ENCODE measurements around the gene LRRC2. TPM values are rescaled to one million over a fixed set of nuclear protein-coding genes. Genes with fewer than 3 reads are reported as not detected.

LRRC2 gene
- total and polyA plus RNA-seq, 2 of the 13 experiments (the other 11 are each of a cell fraction or from before 2014, with no cell fraction given) = 0.27 to 0.58 TPM

DNA sequence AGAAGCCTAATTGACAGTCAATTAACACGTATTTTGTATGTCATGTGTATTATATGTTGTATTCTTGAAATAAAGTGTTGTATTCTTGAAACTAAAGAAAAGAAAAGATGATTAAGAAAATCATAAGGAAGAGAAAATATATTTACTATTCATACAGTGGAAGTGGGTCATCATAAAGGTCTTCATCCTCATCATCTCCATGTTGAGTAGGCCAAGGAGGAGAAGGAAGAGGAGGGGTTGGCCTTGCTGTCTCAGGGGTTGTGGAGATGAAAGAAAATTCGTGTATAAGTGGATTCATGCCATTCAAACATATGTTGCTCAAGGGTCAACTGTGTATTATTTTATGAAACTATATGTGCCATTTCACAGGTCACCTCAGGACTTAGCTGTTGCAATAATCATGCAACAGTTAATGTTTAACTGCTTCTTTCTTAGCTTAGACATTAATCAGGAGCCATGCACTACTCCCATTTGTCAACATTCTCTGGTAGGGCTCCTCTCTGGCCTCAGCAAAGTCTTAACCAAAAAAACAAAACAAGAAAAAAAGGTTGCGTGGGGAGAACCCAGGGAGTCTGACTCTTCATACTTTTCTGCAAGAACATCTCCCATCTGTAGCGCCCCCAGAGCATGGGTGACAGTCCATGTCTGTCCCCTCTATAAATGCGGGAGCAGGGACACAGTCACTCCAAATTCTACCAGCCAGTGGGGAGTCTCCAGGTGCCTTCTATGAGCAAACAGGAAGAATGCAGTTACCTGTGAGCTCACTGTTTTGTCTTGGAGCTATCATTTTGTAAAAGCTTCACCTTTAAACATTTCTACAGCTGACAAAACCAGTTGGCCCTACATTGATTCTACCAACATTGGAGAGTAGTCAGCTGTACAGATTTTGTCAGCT is 19.9 kb upstream of the LRRC2 start (continued):
- peak; percentile 97 for TF ChIP-seq CEBPG (CRISPR knock-in tag; IDR thresholded peaks at IDR 0.05)
- TF ChIP-seq HOXD1 (CRISPR knock-in tag; IDR thresholded peaks at IDR 0.05) = no peak
- TF ChIP-seq, protein P1, sequence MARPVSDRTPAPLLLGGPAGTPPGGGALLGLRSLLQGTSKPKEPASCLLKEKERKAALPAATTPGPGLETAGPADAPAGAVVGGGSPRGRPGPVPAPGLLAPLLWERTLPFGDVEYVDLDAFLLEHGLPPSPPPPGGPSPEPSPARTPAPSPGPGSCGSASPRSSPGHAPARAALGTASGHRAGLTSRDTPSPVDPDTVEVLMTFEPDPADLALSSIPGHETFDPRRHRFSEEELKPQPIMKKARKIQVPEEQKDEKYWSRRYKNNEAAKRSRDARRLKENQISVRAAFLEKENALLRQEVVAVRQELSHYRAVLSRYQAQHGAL (CRISPR knock-in tag; IDR thresholded peaks at IDR 0.05; ENCODE audit: not compliant biosample characterization) = no peak
- TF ChIP-seq NCOA2 (CRISPR knock-in tag; IDR thresholded peaks at IDR 0.05) = peak; percentile 81
- 0 out of 2 replicates have a peak, but pooled peaks have one; percentile 42 for TF ChIP-seq TFE3 (CRISPR knock-in tag; IDR thresholded peaks at IDR 0.05)
- TF ChIP-seq SOX6 (IDR thresholded peaks at IDR 0.05) = no peak
- peak; percentile 77 for TF ChIP-seq SOX6 (CRISPR knock-in tag; IDR thresholded peaks at IDR 0.05)
- peak; percentile 53; the same call in 1 of the 2 replicates for TF ChIP-seq NR2F6 (IDR thresholded peaks at IDR 0.05)
- peak; percentile 58; the same call in 1 of the 2 replicates for TF ChIP-seq NR2F6 (CRISPR knock-in tag; IDR thresholded peaks at IDR 0.05)
- peak; percentile 95 for TF ChIP-seq HNF1B (CRISPR knock-in tag; IDR thresholded peaks at IDR 0.05)
- TF ChIP-seq GLI4 (CRISPR knock-in tag; IDR thresholded peaks at IDR 0.05; ENCODE audit: borderline replicate concordance) = no peak
- TF ChIP-seq ZSCAN12 (CRISPR knock-in tag; IDR thresholded peaks at IDR 0.05) = no peak
- TF ChIP-seq SRSF1 (optimal IDR thresholded peaks at IDR 0.05; ENCODE audit: low read depth, low read length) = no peak
- TF ChIP-seq, protein P2, sequence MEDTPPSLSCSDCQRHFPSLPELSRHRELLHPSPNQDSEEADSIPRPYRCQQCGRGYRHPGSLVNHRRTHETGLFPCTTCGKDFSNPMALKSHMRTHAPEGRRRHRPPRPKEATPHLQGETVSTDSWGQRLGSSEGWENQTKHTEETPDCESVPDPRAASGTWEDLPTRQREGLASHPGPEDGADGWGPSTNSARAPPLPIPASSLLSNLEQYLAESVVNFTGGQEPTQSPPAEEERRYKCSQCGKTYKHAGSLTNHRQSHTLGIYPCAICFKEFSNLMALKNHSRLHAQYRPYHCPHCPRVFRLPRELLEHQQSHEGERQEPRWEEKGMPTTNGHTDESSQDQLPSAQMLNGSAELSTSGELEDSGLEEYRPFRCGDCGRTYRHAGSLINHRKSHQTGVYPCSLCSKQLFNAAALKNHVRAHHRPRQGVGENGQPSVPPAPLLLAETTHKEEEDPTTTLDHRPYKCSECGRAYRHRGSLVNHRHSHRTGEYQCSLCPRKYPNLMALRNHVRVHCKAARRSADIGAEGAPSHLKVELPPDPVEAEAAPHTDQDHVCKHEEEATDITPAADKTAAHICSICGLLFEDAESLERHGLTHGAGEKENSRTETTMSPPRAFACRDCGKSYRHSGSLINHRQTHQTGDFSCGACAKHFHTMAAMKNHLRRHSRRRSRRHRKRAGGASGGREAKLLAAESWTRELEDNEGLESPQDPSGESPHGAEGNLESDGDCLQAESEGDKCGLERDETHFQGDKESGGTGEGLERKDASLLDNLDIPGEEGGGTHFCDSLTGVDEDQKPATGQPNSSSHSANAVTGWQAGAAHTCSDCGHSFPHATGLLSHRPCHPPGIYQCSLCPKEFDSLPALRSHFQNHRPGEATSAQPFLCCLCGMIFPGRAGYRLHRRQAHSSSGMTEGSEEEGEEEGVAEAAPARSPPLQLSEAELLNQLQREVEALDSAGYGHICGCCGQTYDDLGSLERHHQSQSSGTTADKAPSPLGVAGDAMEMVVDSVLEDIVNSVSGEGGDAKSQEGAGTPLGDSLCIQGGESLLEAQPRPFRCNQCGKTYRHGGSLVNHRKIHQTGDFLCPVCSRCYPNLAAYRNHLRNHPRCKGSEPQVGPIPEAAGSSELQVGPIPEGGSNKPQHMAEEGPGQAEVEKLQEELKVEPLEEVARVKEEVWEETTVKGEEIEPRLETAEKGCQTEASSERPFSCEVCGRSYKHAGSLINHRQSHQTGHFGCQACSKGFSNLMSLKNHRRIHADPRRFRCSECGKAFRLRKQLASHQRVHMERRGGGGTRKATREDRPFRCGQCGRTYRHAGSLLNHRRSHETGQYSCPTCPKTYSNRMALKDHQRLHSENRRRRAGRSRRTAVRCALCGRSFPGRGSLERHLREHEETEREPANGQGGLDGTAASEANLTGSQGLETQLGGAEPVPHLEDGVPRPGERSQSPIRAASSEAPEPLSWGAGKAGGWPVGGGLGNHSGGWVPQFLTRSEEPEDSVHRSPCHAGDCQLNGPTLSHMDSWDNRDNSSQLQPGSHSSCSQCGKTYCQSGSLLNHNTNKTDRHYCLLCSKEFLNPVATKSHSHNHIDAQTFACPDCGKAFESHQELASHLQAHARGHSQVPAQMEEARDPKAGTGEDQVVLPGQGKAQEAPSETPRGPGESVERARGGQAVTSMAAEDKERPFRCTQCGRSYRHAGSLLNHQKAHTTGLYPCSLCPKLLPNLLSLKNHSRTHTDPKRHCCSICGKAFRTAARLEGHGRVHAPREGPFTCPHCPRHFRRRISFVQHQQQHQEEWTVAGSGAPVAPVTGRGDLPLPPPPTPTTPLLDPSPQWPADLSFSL (CRISPR knock-in tag; IDR thresholded peaks at IDR 0.05) = no peak
- TF ChIP-seq, protein P3, sequence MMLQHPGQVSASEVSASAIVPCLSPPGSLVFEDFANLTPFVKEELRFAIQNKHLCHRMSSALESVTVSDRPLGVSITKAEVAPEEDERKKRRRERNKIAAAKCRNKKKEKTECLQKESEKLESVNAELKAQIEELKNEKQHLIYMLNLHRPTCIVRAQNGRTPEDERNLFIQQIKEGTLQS (CRISPR knock-in tag; IDR thresholded peaks at IDR 0.05) = no peak
- TF ChIP-seq ARHGAP35 (CRISPR knock-in tag; IDR thresholded peaks at IDR 0.05; ENCODE audit: borderline replicate concordance) = no peak
- TF ChIP-seq SRSF9 (IDR thresholded peaks at IDR 0.05; ENCODE audit: borderline replicate concordance, insufficient read depth, low read depth, low read length, poor library complexity, severe bottlenecking) = no peak
- no peak for TF ChIP-seq ZNF879 (CRISPR knock-in tag; IDR thresholded peaks at IDR 0.05)

Data from HepG2 (cell line).